IMR-90 (cell line): ENCODE data around the gene TMEM200A. TPM values are rescaled to one million over a fixed set of nuclear protein-coding genes. Genes with fewer than 3 reads are reported as not detected.

ENCODE experiments used
- ATAC-seq: fragments of 200-7000 bp; cut with Tn5 transposase; 2 replicates; pipeline ENCODE4 v1.9.1; 2020; ENCODE audit warnings: low read depth, mild to moderate bottlenecking, moderate library complexity
- BruUV-seq: library from RNA; stranded (reverse); fragments of 400-500 nt; replicated peaks from 2 replicates; lab custom pipeline; 2021; lab: Mats Ljungman, UMichigan
- CTCF ChIA-PET: fragments of 300-600 bp; formaldehyde crosslinking; extraction: SDS; loops from one replicate; lab custom pipeline; 2021; ENCODE audit warnings: antibody characterized with exemption; lab: Yijun Ruan, JAX
- POLR2A ChIA-PET: fragments of 300-600 bp; sonication (Branson Sonifier 250); formaldehyde crosslinking; loops from one replicate; lab custom pipeline; 2022; ENCODE audit warnings: antibody characterized with exemption; ENCODE audit not compliant: unreplicated experiment; lab: Charles Lee
- DNase-seq: peaks from one replicate; pipeline ENCODE4 v3.0.0; 2013
- H2AFZ ChIP-seq: replicated peaks from 2 replicates; pipeline ENCODE3; 2013; ENCODE audit warnings: low read length, mild to moderate bottlenecking; ENCODE audit not compliant: poor library complexity
- H2AK5ac ChIP-seq: 2 replicates; pipeline ENCODE4 v1.6.1; 2013; ENCODE audit warnings: low read depth, low read length, inconsistent platforms
- H2AK9ac ChIP-seq: replicated peaks from 2 replicates; pipeline ENCODE3; 2013; ENCODE audit warnings: mild to moderate bottlenecking, low read depth, low read length, moderate library complexity; ENCODE audit not compliant: poor library complexity
- H2BK120ac ChIP-seq: 2 replicates; pipeline ENCODE4 v1.6.1; 2013; ENCODE audit warnings: low read depth, low read length, inconsistent platforms
- H2BK15ac ChIP-seq: 3 replicates; pipeline ENCODE4 v1.6.1; 2013; ENCODE audit warnings: low read depth, low read length, inconsistent platforms
- H2BK20ac ChIP-seq: 2 replicates; pipeline ENCODE4 v1.6.1; 2013; ENCODE audit warnings: low read depth, mild to moderate bottlenecking, inconsistent platforms, low read length, moderate library complexity
- H2BK5ac ChIP-seq: 2 replicates; pipeline ENCODE4 v1.6.1; 2013; ENCODE audit warnings: mild to moderate bottlenecking, low read depth, low read length, inconsistent platforms; ENCODE audit not compliant: poor library complexity, severe bottlenecking
- H3K14ac ChIP-seq: replicated peaks from 2 replicates; pipeline ENCODE4 v1.6.1; 2013; ENCODE audit warnings: low read depth, low read length, inconsistent platforms
- H3K18ac ChIP-seq: 2 replicates; pipeline ENCODE4 v1.6.1; 2013; ENCODE audit warnings: low read depth, low read length, control low read depth
- H3K23ac ChIP-seq: 2 replicates; pipeline ENCODE4 v1.6.1; 2013; ENCODE audit warnings: low read depth, low read length, inconsistent platforms
- H3K27ac ChIP-seq: 2 replicates; pipeline ENCODE4 v1.5.1; 2013; ENCODE audit warnings: mild to moderate bottlenecking, control low read depth, low read length; ENCODE audit not compliant: insufficient read depth
- H3K27me3 ChIP-seq: 2 replicates; pipeline ENCODE4 v1.6.1; 2013; ENCODE audit warnings: low read length; ENCODE audit not compliant: control insufficient read depth, insufficient read depth
- H3K36me3 ChIP-seq: 2 replicates; pipeline ENCODE4 v1.6.1; 2013; ENCODE audit warnings: low read length, mixed read lengths; ENCODE audit not compliant: control insufficient read depth, insufficient read depth
- H3K4ac ChIP-seq: 2 replicates; pipeline ENCODE4 v1.6.1; 2013; ENCODE audit warnings: low read depth, low read length, inconsistent platforms
- H3K4me1 ChIP-seq: 2 replicates; pipeline ENCODE4 v1.6.1; 2013; ENCODE audit warnings: low read length, mixed read lengths; ENCODE audit not compliant: control insufficient read depth, insufficient read depth
- H3K4me2 ChIP-seq: 2 replicates; pipeline ENCODE4 v1.6.1; 2013; ENCODE audit warnings: low read depth, mild to moderate bottlenecking, control low read depth, low read length, moderate library complexity
- H3K4me3 ChIP-seq: 2 replicates; pipeline ENCODE4 v1.5.1; 2013; ENCODE audit warnings: low read depth, mild to moderate bottlenecking, control low read depth, low read length, moderate library complexity; ENCODE audit not compliant: insufficient read depth
- H3K56ac ChIP-seq: 2 replicates; pipeline ENCODE4 v1.6.1; 2013; ENCODE audit warnings: low read length, inconsistent platforms; ENCODE audit not compliant: insufficient read depth; ENCODE audit errors: extremely low read depth
- H3K79me1 ChIP-seq, 2 experiments: 2 replicates each; pipeline ENCODE4 v1.6.1; 2013; ENCODE audit warnings: low read length in 2 of 2, inconsistent platforms in 1 of 2, low read depth in 1 of 2
- H3K9ac ChIP-seq: 2 replicates; pipeline ENCODE4 v1.6.1; 2013; ENCODE audit warnings: low read depth, low read length, control low read depth
- H3K9me1 ChIP-seq: 2 replicates; pipeline ENCODE4 v1.6.1; 2013; ENCODE audit warnings: low read length, inconsistent platforms; ENCODE audit not compliant: insufficient read depth
- H3K9me3 ChIP-seq: 2 replicates; pipeline ENCODE4 v1.6.1; 2013; ENCODE audit warnings: low read length; ENCODE audit not compliant: control insufficient read depth, insufficient read depth
- H4K20me1 ChIP-seq: 2 replicates; pipeline ENCODE4 v1.6.1; 2013; ENCODE audit warnings: low read length, inconsistent platforms; ENCODE audit not compliant: insufficient read depth
- H4K5ac ChIP-seq: 2 replicates; pipeline ENCODE4 v1.6.1; 2013; ENCODE audit warnings: mild to moderate bottlenecking, low read depth, low read length, control low read depth
- H4K8ac ChIP-seq, 2 experiments: 2 replicates each; pipeline ENCODE4 v1.6.1; 2013; ENCODE audit warnings: low read depth in 2 of 2, low read length in 2 of 2, control low read depth in 1 of 2, inconsistent platforms in 1 of 2
- H4K91ac ChIP-seq: 2 replicates; pipeline ENCODE4 v1.6.1; 2013; ENCODE audit warnings: low read depth, low read length, inconsistent platforms; ENCODE audit not compliant: insufficient read depth
- BHLHE40 ChIP-seq: fragments of 150-350 bp; IDR thresholded peaks from 2 replicates; pipeline ENCODE4 v1.6.1; 2016; ENCODE audit warnings: mild to moderate bottlenecking, low read depth, low read length
- CHD1 ChIP-seq: IDR thresholded peaks from 2 replicates; pipeline ENCODE4 v1.6.1; 2012; ENCODE audit warnings: low read depth, low read length, improper control_type of control experiment
- SMC3 ChIP-seq: fragments of 150-350 bp; IDR thresholded peaks from 2 replicates; pipeline ENCODE4 v1.6.1; 2016; ENCODE audit warnings: low read depth, mild to moderate bottlenecking, antibody characterized with exemption, low read length, moderate library complexity
- WGBS, 2 experiments: methylation state at CpG; one replicate each; pipeline versions ENCODE4 v1.1.5 to v1.1.7; 2013; ENCODE audit warnings: missing lambda C conversion rate in 2 of 2; ENCODE audit not compliant: insufficient read length in 1 of 2; ENCODE audit errors: extremely low coverage in 2 of 2; 5-methylcytosine and 5-hydroxymethylcytosine counted together
- dilution Hi-C: fragments of 300-500 bp; cut with HindIII; formaldehyde crosslinking; loops from one replicate; pipeline ENCODE4 v1.14.3; 2018; ENCODE audit warnings: low sequenced_read_pairs; ENCODE audit not compliant: unreplicated experiment
- in situ Hi-C: fragments of 300-500 bp; cut with MboI; formaldehyde crosslinking; loops from 3 replicates; pipeline ENCODE4 v1.14.3; 2019; ENCODE audit warnings: low sequenced_read_pairs, inconsistent platforms, mixed read lengths
- intact Hi-C: fragments of 100-400 bp; cut with micrococcal nuclease; formaldehyde crosslinking; loops from 2 replicates; pipeline ENCODE4 v1.10.0; 2022
- polyA plus RNA-seq, 3 experiments: library from polyadenylated mRNA; depleted of rRNA; stranded (reverse); fragments of >200 nt; gene quantifications; 2 replicates each; pipeline ENCODE4 v1.2.3, GENCODE V29; 2012; ENCODE audit warnings: low replicate concordance in 1 of 3
- total RNA-seq: library from RNA; depleted of rRNA; stranded (reverse); fragments of >200 nt; gene quantifications from 2 replicates; pipeline ENCODE4 v1.2.3, GENCODE V29; 2012
- TF ChIP-seq, protein P1 (sequence below): conservative IDR thresholded peaks from 2 replicates; pipeline ENCODE4 v1.5.1; 2012; ENCODE audit warnings: mild to moderate bottlenecking, low read depth, low read length, improper control_type of control experiment

TMEM200A gene
- total and polyA plus RNA-seq, 2 of the 4 experiments (the other 2 are of a cell fraction) = 22.8 to 37.1 TPM

DNA sequence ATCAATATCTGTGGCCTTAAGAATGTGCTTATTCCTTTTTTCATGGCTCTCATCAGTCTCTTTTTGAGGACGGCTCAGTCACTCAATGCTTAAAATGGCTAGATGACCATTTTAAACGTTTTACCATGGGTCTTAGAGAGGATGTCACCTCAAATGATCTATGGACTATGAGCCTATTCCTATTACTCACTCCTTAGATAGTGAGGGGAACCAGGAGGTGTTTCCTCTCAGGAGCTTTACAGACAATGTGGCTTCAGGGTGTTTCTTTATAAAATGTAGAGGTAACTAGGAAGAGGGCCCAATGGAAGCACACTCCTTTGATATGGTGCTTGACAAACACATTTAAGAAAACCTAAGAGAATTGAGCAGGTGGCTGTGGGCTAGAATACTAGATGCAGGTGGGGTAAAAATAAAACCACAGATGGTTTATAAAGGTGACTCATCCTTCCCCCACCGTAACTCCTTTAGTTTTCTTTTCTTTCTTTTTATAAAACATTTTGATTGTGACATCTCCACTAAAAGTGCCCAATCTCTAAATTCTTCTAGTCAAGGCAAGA lies 1.5 kb upstream of the TMEM200A start:
- H4K8ac ChIP-seq = no peak overlapping the region
- in situ Hi-C loops (loop anchor here (10.0 kb wide), 1 partner anchor 330 kb away; no protein-coding TSS in a partner anchor), dilution Hi-C loops (no loop called here), intact Hi-C loops (loop anchor here (2.0 kb wide), 2 partner anchors 42 to 238 kb away; no protein-coding TSS in a partner anchor)
- H3K9ac ChIP-seq = no peak overlapping the region
- peaks cover 5% of the 10 kb centered on the region for H3K9me1 ChIP-seq
- H2AK9ac ChIP-seq = no peak overlapping the region
- H3K79me1 ChIP-seq = peaks cover 0 to 17% of the 10 kb centered on the region in 2 experiments; a peak in 3 of 4 replicates
- no peak overlapping the region for H3K4ac ChIP-seq
- H3K4me1 ChIP-seq = peaks cover 5% of the 10 kb centered on the region
- no peak overlapping the region for H3K27ac ChIP-seq
- H3K14ac ChIP-seq = no peak overlapping the region
- no TSS peak for BruUV-seq
- no peak overlapping the region for H3K56ac ChIP-seq
- H3K9me3 ChIP-seq = no peaks in the 10 kb centered on the region
- 0 out of 2 replicates have a peak, but pooled peaks cover 10% of the 10 kb centered on the region for H4K20me1 ChIP-seq
- no peak overlapping the region for H3K18ac ChIP-seq
- CTCF ChIA-PET = no interaction called here
- H2AK5ac ChIP-seq = no peak overlapping the region
- H2BK5ac ChIP-seq = no peak overlapping the region
- H3K27me3 ChIP-seq = no peaks in the 10 kb centered on the region
- no peak overlapping the region for H2BK20ac ChIP-seq
- DNase-seq (no peak), ATAC-seq (no peak)
- H2AFZ ChIP-seq = no peak overlapping the region
- H2BK120ac ChIP-seq = no peak overlapping the region
- WGBS, 2 experiments = no CpG with 5 or more reads among the region's 3 CpGs
- no peak overlapping the region; the same call in 1 of the 2 replicates for H3K4me3 ChIP-seq
- H3K4me2 ChIP-seq = no peak overlapping the region
- no peaks in the 10 kb centered on the region for H3K36me3 ChIP-seq
- no peak overlapping the region for H2BK15ac ChIP-seq
- TF ChIP-seq BHLHE40 (no peak), SMC3 (no peak), CHD1 (no peak)
- TF ChIP-seq, protein P1, sequence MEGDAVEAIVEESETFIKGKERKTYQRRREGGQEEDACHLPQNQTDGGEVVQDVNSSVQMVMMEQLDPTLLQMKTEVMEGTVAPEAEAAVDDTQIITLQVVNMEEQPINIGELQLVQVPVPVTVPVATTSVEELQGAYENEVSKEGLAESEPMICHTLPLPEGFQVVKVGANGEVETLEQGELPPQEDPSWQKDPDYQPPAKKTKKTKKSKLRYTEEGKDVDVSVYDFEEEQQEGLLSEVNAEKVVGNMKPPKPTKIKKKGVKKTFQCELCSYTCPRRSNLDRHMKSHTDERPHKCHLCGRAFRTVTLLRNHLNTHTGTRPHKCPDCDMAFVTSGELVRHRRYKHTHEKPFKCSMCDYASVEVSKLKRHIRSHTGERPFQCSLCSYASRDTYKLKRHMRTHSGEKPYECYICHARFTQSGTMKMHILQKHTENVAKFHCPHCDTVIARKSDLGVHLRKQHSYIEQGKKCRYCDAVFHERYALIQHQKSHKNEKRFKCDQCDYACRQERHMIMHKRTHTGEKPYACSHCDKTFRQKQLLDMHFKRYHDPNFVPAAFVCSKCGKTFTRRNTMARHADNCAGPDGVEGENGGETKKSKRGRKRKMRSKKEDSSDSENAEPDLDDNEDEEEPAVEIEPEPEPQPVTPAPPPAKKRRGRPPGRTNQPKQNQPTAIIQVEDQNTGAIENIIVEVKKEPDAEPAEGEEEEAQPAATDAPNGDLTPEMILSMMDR = no peak
- H4K91ac ChIP-seq = no peak overlapping the region
- no peak overlapping the region for H4K5ac ChIP-seq
- POLR2A ChIA-PET = no interaction called here
- H3K23ac ChIP-seq = no peak overlapping the region
